ACHN (cell line): Measurements from ENCODE around the gene RAPGEF1.
"Not testable (repeated sequence)": the region's sequence is repeated elsewhere in the genome, so short reads cannot be mapped to it uniquely, and the experiment has no call there.

ENCODE experiments used
- DNase-seq: peaks from one replicate; pipeline ENCODE4 v3.0.0-alpha.2; 2015
- in situ Hi-C: cut with HindIII; loops from 2 replicates; pipeline ENCODE4 v1.10.0; 2017; ENCODE audit warnings: low sequenced_read_pairs, low pct_ligation_motif_present, low pct_unique_long_range_greater_than_20kb

RAPGEF1 gene

DNA sequence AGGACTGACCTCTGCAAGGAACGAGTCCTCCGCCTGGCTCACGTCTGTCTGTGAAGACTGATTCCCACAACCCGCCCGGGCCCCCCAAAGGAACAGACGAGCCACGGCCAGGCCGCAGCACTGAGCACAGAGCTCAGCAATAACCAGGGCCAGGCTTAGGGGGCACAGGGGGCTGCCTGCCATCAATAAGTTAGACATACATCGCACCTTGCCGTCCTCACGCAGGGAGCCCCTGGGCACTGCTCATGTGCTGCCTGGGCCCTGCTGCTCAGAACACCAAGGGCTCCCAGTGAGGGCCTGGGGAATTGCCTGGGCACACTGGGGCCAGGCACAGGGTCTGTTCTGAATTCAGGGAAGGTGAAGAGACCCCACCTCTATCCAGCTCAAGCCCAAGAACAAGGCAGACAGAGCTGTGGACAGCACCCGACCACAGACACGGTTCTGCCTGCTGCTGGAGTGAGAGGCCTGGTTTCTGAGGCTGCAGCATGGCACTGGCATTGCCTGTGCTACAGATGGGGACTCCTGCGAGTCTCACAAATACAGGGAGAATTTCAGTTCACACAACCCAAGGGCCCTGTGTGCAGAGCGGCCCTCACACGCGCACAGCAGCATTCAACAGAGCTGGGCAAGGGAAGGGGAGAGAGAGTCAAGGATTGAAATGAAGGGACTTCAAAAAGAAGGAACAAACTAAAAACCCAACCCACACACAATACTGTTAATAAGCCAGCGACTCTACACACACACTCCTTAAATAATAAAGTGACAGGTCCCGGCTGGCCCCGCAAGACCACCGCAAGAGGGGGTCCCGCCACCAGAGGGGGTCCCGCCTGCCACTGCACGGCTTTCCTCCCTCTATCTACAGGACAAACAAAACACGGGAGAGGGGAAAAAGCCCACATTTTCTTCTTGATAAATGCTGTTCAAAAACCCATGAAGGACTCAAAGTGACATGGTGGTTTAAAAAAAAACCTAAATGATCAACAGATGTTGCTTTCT, 162.6 kb downstream of the RAPGEF1 start:
- in situ Hi-C loops, result no loop called here
- DNase-seq, result no peak

GRCh38 chr9:131575946-131576853, 163.7 kb downstream of the RAPGEF1 start:
- DNase-seq, result no peak
- in situ Hi-C loops, result no loop called here

DNA sequence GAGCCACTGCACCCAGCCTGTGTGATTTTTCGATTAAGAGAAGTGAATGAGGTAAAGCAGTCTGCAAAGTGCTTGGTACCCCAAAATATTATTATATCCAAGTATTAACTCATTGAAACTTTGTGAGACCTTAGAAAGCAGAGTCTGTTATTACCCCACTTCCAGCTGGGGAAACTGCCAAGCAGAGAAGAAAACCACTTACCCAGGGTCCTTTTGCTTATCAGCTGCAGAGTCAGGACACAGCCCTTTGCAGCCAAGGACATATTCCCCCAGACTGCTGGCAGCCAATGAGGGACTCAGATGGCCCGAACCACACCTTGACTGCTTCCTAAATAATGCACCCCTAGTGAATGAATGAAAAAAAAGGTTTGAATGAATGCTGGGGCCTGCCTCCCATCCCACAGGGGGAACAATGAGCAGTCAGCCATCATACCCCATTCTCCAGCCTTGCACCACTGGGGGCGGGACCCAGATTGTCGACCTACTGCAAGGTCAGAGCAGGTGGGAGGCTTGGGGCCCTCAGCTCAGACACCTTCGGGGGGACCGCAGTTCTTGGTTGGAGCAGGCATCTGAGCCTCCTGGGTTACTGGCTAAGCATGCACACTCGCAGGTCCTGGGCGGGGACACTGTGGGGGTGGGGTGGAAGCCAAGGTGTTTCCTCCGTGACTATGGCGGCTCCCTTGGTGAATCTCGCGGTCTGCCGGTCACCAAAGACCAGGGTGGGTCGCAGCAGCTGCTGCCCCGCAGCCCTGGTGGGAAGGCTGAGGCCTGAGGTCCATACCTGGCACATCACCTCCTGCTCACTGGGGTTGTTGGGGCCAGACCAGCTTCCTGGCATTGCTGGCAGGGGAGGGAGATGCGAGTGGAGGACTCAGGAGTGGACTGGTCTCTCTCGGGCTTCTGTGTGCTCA, 164.9 kb downstream of the RAPGEF1 start:
- DNase-seq, result no peak
- in situ Hi-C loops, result no loop called here

DNA sequence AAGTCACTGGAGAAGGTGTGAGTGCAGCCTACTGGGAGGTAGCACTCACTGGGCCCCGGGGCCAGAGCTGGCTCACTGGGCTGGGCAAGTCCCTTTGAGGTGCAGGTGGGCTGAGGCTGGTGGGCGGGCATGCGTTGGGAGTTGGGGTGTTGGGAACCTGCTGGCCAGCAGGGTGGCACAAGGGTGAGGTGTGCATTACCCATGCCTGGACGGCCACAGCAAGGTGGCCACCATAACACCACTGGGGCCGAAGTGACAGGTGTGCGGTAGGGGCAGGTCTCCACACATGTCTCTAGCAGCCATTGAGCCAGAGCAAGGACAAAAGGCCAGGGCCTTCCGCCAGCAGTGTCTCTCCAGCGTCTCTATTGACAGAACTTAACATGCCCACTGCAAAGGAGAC, 172.0 kb downstream of the RAPGEF1 start:
- in situ Hi-C loops, result no loop called here
- no peak for DNase-seq

DNA sequence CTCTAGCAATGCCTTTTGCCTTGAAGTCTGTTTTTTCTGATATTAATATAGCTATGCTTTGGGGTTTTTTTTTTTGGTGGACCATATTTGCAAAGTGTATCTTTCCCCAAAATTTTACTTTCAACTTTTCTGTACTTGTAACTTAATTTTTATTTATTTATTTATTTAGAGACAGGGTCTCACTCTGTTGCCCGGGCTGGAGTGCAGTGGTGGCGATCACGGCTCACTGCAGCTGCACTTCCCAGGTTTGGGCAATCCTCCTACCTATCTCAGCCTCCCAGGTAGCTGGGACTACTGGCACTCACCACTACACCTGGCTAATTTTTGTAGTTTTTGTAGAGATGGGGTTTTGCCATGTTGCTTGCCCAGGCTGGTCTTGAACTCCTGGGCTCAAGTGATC, 173.7 kb downstream of the RAPGEF1 start:
- DNase-seq, result no peak
- in situ Hi-C loops, result no loop called here

DNA sequence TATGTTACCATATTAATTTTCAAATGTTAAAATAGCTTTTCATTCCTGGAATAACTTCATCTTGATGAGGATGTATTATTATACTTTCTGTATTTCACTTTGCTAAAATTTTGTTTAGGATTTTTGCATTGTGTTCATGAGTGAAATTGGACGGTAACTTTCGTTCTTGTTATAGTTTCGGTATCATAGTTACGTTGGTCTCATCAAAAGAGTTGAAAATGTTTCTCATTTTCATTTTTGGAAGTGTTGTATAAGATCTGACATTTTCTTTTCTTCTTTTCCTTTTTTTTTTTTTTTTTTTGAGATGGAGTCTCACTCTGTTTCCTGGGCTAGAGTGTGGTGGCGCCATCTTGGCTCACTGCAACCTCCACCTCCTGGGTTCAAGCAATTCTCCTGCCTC, 174.5 kb downstream of the RAPGEF1 start:
- in situ Hi-C loops, result no loop called here
- no peak for DNase-seq

DNA sequence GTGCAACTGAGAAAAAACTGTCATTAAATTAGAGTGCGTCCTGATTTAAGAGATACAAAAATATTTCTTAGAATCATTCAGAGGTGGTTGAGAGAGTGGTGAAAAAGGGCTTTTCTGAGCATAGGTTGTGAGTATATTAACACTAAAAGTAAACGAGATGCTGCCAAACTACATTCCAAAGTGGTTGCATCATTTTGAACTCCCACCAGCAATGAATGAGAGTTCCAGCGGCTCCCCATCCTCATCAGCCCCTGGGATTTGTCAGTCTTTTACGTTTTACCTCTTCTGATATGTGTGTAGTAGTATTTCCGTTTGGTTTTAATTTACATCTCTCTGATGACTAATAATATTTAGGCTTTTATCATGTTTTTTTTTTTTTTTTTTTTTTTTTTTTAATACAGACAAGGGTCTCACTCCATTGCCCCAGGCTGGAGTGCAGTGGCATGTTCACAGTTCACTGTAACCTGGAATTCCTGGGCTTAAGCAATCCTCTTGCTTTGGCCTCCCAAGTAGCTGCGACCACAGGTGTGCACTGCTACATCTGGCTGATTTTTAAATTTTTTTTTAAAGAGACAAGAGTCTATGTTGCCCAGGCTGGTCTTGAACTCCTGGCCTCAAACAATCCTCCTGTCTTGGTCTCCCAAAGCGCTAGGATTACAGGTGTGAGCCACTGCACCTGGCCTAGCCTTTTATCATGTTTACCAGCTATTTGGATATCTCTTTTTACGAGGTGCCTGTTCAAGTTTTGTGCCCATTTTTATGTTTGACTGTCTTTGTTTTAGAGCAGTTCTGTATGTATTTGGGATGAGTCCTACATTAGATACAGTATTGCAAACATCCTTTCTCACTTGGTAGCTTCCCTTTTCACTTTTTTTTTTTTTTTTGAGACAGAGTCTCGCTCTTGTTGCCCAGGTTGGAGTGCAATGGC, 177.6 kb downstream of the RAPGEF1 start:
- peak; percentile 6 for DNase-seq
- in situ Hi-C loops, result no loop called here

DNA sequence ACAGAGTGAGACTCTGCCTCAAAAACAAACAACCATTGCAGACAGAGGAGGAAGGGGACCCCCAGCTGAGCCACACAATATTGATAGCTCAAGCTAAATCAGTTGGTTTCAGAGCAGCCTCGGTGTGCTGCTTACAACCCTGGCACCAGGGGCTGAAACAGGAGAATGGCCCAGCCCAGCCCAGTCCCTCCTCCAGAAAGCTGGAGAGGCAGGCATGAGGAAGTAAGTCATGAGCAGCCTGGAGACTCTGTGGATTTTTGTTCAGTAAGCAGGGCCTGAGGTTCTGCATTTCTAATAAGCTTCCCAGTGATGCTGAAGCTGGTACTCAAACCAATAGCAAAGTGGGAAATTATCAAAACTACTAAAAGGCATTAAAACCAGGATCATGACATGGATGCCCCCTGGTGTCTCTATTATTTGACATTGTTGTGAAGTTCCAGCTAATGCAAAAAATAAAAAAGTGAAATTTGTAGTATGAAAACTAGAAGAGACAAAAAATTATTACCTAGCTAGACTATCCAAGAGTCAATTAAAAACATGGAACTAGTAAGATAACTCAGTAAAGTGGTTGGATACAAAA, 180.4 kb downstream of the RAPGEF1 start:
- DNase-seq, result no peak
- in situ Hi-C loops, result no loop called here

GRCh38 chr9:131557855-131558548, 181.9 kb downstream of the RAPGEF1 start:
- no peak for DNase-seq
- in situ Hi-C loops, result no loop called here

DNA sequence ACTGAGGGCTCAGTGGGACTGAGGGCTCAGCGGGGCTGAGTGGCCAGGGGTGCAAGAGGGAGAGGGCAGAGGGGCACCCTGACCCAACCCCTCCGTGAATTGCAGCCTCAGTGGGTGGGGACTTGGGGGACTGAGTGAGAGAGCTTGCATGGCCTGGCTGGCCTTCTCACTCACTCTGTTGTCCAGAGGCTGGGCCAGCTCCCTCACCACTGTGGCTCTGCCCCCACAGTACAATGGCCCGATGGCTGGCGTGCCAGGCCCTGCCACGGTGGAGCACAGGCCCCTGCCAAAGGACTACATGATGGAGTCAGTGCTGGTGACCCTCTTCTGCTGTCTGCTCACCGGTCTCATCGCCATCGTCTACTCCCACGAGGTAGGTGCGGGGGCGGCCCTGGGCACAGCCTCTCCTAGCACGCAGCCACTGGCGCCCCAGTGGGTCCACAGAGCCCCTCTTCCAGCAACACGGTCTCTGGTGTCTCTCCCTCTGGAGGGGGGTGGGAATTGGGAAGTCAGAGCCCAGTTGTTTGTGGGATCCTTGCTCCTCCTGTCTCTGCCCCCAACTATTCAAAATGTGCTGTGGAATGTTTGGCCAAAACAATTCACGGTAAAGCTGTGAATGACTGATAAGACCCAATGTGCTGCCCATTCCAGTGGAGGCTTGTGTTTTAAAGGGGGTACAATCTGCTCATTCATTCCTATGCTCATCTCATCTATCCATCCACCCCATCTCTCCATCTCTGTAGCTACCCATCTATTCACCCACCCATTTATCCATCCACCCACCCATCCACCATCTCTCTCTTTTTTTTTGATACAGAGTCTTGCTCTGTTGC, 183.8 kb downstream of the RAPGEF1 start:
- DNase-seq, result no peak
- in situ Hi-C loops, result no loop called here

DNA sequence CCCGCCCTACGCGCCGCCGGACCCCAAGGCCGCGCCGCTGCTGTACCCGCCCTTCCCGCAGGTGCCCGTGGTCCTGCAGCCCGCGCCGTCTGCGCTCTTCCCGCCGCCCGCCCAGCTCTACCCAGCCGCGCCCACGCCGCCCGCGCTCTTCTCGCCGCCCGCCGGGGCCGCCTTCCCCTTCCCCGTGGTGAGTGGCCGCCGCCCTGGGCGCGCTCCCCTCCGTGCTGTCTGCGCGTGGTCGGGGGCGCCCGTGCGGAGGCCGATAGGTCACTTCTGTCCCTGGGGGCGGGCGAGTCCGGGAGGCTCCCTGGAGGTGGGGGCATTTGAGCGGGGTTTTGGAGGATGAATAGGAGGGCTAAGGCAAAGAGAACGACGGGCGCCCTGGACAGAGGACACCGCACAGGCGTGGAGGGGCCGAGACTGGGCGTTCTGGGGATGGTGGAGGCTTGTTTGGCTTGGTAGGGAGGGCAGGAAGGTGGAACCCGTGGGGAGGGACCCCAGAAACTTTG, 185.0 kb downstream of the RAPGEF1 start:
- no peak for DNase-seq
- in situ Hi-C loops, result no loop called here

DNA sequence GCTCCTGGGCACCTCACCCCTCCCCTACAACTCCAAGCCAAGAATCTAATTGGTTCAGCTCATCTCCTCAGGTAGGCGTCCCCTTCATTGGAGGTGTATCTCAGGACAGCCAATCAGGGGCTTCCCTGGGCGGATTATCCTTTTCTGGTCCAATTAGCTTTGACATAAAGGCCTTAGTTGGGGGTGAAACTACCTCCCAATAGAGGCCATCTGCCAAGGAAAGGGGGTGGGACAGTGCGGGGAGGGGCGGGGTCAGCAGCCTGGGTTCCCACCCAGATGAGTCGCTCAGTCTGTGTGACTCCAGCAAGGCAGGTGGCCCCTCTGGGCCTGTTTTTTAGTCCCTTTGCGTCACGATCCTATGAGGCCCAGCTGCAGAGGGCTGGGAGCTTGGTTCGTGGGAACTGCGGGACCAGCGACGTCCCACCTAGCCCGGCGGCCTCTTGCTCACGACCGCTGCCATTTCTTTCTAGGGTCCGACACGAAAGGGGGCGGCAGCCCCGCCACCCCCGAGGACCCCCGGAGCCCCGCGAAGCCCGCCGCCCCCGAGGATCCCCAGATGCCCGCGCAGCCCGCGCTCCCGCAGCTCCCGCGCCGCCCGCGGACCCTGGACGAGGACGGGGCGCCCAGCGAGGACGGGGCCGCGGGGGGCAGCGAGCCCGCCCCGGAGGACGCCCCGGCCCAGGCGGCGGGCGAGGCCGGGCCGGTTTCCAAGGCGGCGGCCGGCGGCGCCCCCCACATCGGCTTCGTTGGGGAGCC, 185.6 kb downstream of the RAPGEF1 start:
- in situ Hi-C loops, result no loop called here
- no peak for DNase-seq

- in situ Hi-C loops, result no loop called here
Observed at GRCh38 chr9:131552030-131552429, 187.8 kb downstream of the RAPGEF1 start.

GRCh38 chr9:131550465-131550864, 189.4 kb downstream of the RAPGEF1 start:
- DNase-seq, in situ Hi-C loops: not testable (repeated sequence)

More at GRCh38 chr9:131552030-131552429, 187.8 kb downstream of the RAPGEF1 start:
- no peak for DNase-seq

- in situ Hi-C loops, DNase-seq: not testable (repeated sequence)
Observed at GRCh38 chr9:131549186-131549585, 190.7 kb downstream of the RAPGEF1 start.
